GM12865 (cell line): Measurements from ENCODE around the gene PDCD4.
A peak's percentile ranks its signal among the peaks of the same experiment; 100 is the strongest.

Source experiments
- DNase-seq: peaks from one replicate; pipeline ENCODE4 v3.0.0; 2010; ENCODE audit warnings: low read depth
- H3K4me3 ChIP-seq: 2 replicates; pipeline ENCODE4 v1.5.1; 2011; ENCODE audit warnings: mild to moderate bottlenecking, low read depth, low read length, control low read depth
- TF ChIP-seq, protein P1 (sequence below): IDR thresholded peaks from 2 replicates; pipeline ENCODE4 v1.5.1; 2011; ENCODE audit warnings: low read length, control low read depth, low read depth, inconsistent platforms; ENCODE audit not compliant: insufficient read depth; ENCODE audit errors: missing control alignments

The PDCD4 gene

GRCh38 chr10:110881905-110882304 lies 10.2 kb downstream of the PDCD4 start:
- no peak for DNase-seq
- H3K4me3 ChIP-seq, result no peak overlapping the region
- TF ChIP-seq, protein P1, sequence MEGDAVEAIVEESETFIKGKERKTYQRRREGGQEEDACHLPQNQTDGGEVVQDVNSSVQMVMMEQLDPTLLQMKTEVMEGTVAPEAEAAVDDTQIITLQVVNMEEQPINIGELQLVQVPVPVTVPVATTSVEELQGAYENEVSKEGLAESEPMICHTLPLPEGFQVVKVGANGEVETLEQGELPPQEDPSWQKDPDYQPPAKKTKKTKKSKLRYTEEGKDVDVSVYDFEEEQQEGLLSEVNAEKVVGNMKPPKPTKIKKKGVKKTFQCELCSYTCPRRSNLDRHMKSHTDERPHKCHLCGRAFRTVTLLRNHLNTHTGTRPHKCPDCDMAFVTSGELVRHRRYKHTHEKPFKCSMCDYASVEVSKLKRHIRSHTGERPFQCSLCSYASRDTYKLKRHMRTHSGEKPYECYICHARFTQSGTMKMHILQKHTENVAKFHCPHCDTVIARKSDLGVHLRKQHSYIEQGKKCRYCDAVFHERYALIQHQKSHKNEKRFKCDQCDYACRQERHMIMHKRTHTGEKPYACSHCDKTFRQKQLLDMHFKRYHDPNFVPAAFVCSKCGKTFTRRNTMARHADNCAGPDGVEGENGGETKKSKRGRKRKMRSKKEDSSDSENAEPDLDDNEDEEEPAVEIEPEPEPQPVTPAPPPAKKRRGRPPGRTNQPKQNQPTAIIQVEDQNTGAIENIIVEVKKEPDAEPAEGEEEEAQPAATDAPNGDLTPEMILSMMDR, result no peak

- TF ChIP-seq, protein P1, result no peak
- no peak for DNase-seq
- no peak overlapping the region for H3K4me3 ChIP-seq
These were observed 12.2 kb downstream of the PDCD4 start for GRCh38 chr10:110883924-110884323.

GRCh38 chr10:110885932-110886674 lies 14.4 kb downstream of the PDCD4 start:
- TF ChIP-seq, protein P1, result no peak
- H3K4me3 ChIP-seq, result no peak overlapping the region
- DNase-seq, result no peak

GRCh38 chr10:110887560-110887959 lies 15.8 kb downstream of the PDCD4 start:
- DNase-seq, result no peak
- TF ChIP-seq, protein P1, result no peak

DNA sequence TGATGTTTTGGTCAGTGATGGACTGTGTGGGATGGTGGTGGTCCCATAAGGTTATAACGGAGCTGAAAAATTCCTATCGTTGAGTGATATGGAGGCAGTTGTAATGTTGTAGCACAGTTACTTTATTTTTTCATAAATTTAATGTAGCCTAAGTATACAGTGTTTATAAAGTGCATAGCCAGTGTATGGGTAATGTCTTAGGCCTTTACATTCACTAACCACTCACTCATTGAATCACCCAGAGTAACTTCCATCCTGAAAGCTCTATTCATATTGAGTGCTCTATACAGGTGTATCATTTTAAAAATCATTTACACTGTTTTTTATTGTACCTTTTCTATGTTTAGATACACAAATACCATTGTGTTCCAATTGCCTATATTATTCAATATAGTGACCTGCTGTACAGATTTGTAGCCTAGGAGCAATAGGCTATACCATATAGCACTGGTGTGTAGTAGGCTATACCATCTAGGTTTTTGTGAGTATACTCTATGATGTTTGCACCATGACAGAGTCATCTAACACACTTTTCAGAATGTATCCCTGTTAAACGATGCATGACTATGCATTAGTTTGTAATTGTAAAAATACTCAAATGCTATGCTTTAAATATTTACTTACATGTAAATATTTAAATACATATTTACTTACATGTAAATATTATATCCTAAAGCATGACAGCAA lies 21.0 kb downstream of the PDCD4 start:
- H3K4me3 ChIP-seq, result no peak overlapping the region
- no peak for DNase-seq
- TF ChIP-seq, protein P1, result no peak

More at GRCh38 chr10:110887560-110887959, 15.8 kb downstream of the PDCD4 start:
- H3K4me3 ChIP-seq, result no peak overlapping the region

GRCh38 chr10:110893559-110894179 lies 21.9 kb downstream of the PDCD4 start:
- TF ChIP-seq, protein P1, result peak; percentile 30
- peak; percentile 68 for DNase-seq
- H3K4me3 ChIP-seq, result no peak overlapping the region
